HL-60 (cell line): ENCODE results near the gene CHD2.

Source experiments
- CTCF ChIP-seq: IDR thresholded peaks from one replicate; pipeline ENCODE4 v1.5.1; 2011; ENCODE audit warnings: low read length, control low read depth, inconsistent platforms; ENCODE audit not compliant: insufficient read depth
- GABPA ChIP-seq: IDR thresholded peaks from 2 replicates; pipeline ENCODE4 v1.6.1; 2012; ENCODE audit warnings: low read depth
- POLR2AphosphoS5 ChIP-seq: IDR thresholded peaks from 2 replicates; pipeline ENCODE4 v1.6.1; 2012; ENCODE audit warnings: low read depth
- REST ChIP-seq: IDR thresholded peaks from 2 replicates; pipeline ENCODE4 v1.6.1; 2012; ENCODE audit warnings: low read depth; ENCODE audit not compliant: insufficient replicate concordance
- SPI1 ChIP-seq: IDR thresholded peaks from 2 replicates; pipeline ENCODE4 v1.6.1; 2012; ENCODE audit warnings: low read depth, mild to moderate bottlenecking, borderline replicate concordance

GRCh38 chr15:93063796-93064690, 163.9 kb downstream of the CHD2 start:
- TF ChIP-seq CTCF (no peak), REST (no peak), GABPA (no peak), POLR2AphosphoS5 (no peak), SPI1 (no peak)
